ENCODE measurements around the gene CLTRN. TPM values are rescaled to one million over a fixed set of nuclear protein-coding genes. Genes with fewer than 3 reads are reported as not detected.
"Not testable (repeated sequence)": the region's sequence is repeated elsewhere in the genome, so short reads cannot be mapped to it uniquely, and the experiment has no call there.

CLTRN gene
- total RNA-seq, 1 experiment from 2014 or later: 0.10 TPM

DNA sequence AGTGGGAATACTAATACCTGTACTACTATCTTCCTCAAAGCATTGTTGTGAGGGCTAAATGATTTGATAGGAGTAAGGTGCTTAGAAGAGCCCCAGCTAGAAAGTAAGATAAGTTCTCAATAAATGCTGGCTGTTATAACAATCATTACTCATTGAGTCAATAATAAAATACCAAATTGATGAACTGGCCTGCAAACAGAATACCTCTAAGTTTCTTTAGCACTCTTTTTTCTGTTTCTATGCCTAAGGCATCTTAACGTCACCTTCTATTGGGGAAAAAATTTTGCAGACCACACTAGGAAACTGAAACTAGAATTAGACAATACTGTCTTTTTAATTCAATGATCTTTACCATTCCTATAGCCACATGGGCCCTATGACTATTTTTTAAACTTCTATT lies 1.2 kb downstream of the CLTRN start:
- Histone ChIP-seq H3K4me3 (ENCODE audit: low read depth in 2 of 2, low read length in 2 of 2) (no peak overlapping the region), H3K27ac (ENCODE audit: low read length) (no peak overlapping the region), H3K27me3 (ENCODE audit: control insufficient read depth, insufficient read depth, low read length) (no peaks in the 10 kb centered on the region), H3K4me1 (ENCODE audit: control insufficient read depth, insufficient read depth, low read length) (no peaks in the 10 kb centered on the region), H3K36me3 (ENCODE audit: control insufficient read depth, insufficient read depth, low read length) (no peaks in the 10 kb centered on the region), H3K9me3 (ENCODE audit: control insufficient read depth, insufficient read depth, low read depth, low read length) (no peaks in the 10 kb centered on the region)
- in situ Hi-C loops (cut with HindIII; ENCODE audit: low pct_unique_long_range_greater_than_20kb, low sequenced_read_pairs) (no loop called here), intact Hi-C loops (cut with micrococcal nuclease; ENCODE audit: unreplicated experiment) (no loop called here)
- ChIA-PET POLR2A (no interaction called here), CTCF (no interaction called here)
- no peak for ATAC-seq
- DNase-seq (ENCODE audit: low read depth, low spot score): no peak
- TF ChIP-seq TCF7L2 (IDR thresholded peaks at IDR 0.05; ENCODE audit: low read depth, low read length): no peak
- no peak for TF ChIP-seq SIN3A (IDR thresholded peaks at IDR 0.05; ENCODE audit: borderline replicate concordance, insufficient read depth, low read depth, low read length)
- TF ChIP-seq REST (IDR thresholded peaks at IDR 0.05; ENCODE audit: insufficient read depth in 1 of 2, low read depth in 2 of 2, low read length in 1 of 2): no peak
- TF ChIP-seq POLR2AphosphoS5 (IDR thresholded peaks at IDR 0.05; ENCODE audit: low read depth, low read length): no peak
- TF ChIP-seq, protein P1, sequence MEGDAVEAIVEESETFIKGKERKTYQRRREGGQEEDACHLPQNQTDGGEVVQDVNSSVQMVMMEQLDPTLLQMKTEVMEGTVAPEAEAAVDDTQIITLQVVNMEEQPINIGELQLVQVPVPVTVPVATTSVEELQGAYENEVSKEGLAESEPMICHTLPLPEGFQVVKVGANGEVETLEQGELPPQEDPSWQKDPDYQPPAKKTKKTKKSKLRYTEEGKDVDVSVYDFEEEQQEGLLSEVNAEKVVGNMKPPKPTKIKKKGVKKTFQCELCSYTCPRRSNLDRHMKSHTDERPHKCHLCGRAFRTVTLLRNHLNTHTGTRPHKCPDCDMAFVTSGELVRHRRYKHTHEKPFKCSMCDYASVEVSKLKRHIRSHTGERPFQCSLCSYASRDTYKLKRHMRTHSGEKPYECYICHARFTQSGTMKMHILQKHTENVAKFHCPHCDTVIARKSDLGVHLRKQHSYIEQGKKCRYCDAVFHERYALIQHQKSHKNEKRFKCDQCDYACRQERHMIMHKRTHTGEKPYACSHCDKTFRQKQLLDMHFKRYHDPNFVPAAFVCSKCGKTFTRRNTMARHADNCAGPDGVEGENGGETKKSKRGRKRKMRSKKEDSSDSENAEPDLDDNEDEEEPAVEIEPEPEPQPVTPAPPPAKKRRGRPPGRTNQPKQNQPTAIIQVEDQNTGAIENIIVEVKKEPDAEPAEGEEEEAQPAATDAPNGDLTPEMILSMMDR (IDR thresholded peaks at IDR 0.05): no peak
- no TSS peak for BruUV-seq (replicated peaks)

GRCh38 chrX:15654804-15655203 lies 9.8 kb downstream of the CLTRN start:
- H3K4me3 ChIP-seq (ENCODE audit: low read depth in 2 of 2, low read length in 2 of 2); intact Hi-C loops (cut with micrococcal nuclease; ENCODE audit: unreplicated experiment); H3K9me3 ChIP-seq (ENCODE audit: control insufficient read depth, insufficient read depth, low read depth, low read length); H3K36me3 ChIP-seq (ENCODE audit: control insufficient read depth, insufficient read depth, low read length); in situ Hi-C loops (cut with HindIII; ENCODE audit: low pct_unique_long_range_greater_than_20kb, low sequenced_read_pairs); ATAC-seq; CTCF ChIA-PET; H3K27ac ChIP-seq (ENCODE audit: low read length); H3K4me1 ChIP-seq (ENCODE audit: control insufficient read depth, insufficient read depth, low read length); H3K27me3 ChIP-seq (ENCODE audit: control insufficient read depth, insufficient read depth, low read length); BruUV-seq (replicated peaks); POLR2A ChIA-PET; DNase-seq (ENCODE audit: low read depth, low spot score): not testable (repeated sequence)

- TF ChIP-seq, protein P1 (IDR thresholded peaks at IDR 0.05): no peak
- TF ChIP-seq POLR2AphosphoS5 (IDR thresholded peaks at IDR 0.05; ENCODE audit: low read depth, low read length) (no peak), SIN3A (IDR thresholded peaks at IDR 0.05; ENCODE audit: borderline replicate concordance, insufficient read depth, low read depth, low read length) (no peak), REST (IDR thresholded peaks at IDR 0.05; ENCODE audit: insufficient read depth in 1 of 2, low read depth in 2 of 2, low read length in 1 of 2) (no peak), TCF7L2 (IDR thresholded peaks at IDR 0.05; ENCODE audit: low read depth, low read length) (no peak)
- no peaks in the 10 kb centered on the region for H3K4me1 ChIP-seq (ENCODE audit: control insufficient read depth, insufficient read depth, low read length)
- intact Hi-C loops (cut with micrococcal nuclease; ENCODE audit: unreplicated experiment): no loop called here
- CTCF ChIA-PET: no interaction called here
- H3K9me3 ChIP-seq (ENCODE audit: control insufficient read depth, insufficient read depth, low read depth, low read length): no peaks in the 10 kb centered on the region
- ATAC-seq (no peak), DNase-seq (ENCODE audit: low read depth, low spot score) (no peak)
- no peak overlapping the region for H3K4me3 ChIP-seq (ENCODE audit: low read depth in 2 of 2, low read length in 2 of 2)
- H3K27me3 ChIP-seq (ENCODE audit: control insufficient read depth, insufficient read depth, low read length): no peaks in the 10 kb centered on the region
- H3K27ac ChIP-seq (ENCODE audit: low read length): no peak overlapping the region
- H3K36me3 ChIP-seq (ENCODE audit: control insufficient read depth, insufficient read depth, low read length): no peaks in the 10 kb centered on the region
- POLR2A ChIA-PET: no interaction called here
- in situ Hi-C loops (cut with HindIII; ENCODE audit: low pct_unique_long_range_greater_than_20kb, low sequenced_read_pairs): no loop called here
- no TSS peak for BruUV-seq (replicated peaks)
Observed at GRCh38 chrX:15653961-15654360, 10.6 kb downstream of the CLTRN start.

GRCh38 chrX:15647510-15647909 lies 17.1 kb downstream of the CLTRN start:
- H3K27ac ChIP-seq (ENCODE audit: low read length); BruUV-seq (replicated peaks); H3K9me3 ChIP-seq (ENCODE audit: control insufficient read depth, insufficient read depth, low read depth, low read length); in situ Hi-C loops (cut with HindIII; ENCODE audit: low pct_unique_long_range_greater_than_20kb, low sequenced_read_pairs); CTCF ChIA-PET; intact Hi-C loops (cut with micrococcal nuclease; ENCODE audit: unreplicated experiment); H3K4me1 ChIP-seq (ENCODE audit: control insufficient read depth, insufficient read depth, low read length); POLR2A ChIA-PET; H3K4me3 ChIP-seq (ENCODE audit: low read depth in 2 of 2, low read length in 2 of 2); DNase-seq (ENCODE audit: low read depth, low spot score); H3K27me3 ChIP-seq (ENCODE audit: control insufficient read depth, insufficient read depth, low read length); ATAC-seq; H3K36me3 ChIP-seq (ENCODE audit: control insufficient read depth, insufficient read depth, low read length): not testable (repeated sequence)

Data from Panc1 (cell line).